ENCODE results near the gene NSUN7. TPM values are rescaled to one million over a fixed set of nuclear protein-coding genes. Genes with fewer than 3 reads are reported as not detected.

The NSUN7 gene
- total and polyA plus RNA-seq, 7 experiments from 2014 or later: 0.15 to 0.50 TPM; not detected in 5

GRCh38 chr4:40744218-40744617 is 5.5 kb upstream of the NSUN7 start:
- Histone ChIP-seq H3K27ac (ENCODE audit: low read depth, low read length) (no peak overlapping the region), H3K27me3 (ENCODE audit: control insufficient read depth in 2 of 2, insufficient read depth in 2 of 2, low read length in 2 of 2) (no peaks in the 10 kb centered on the region), H3K36me3 (ENCODE audit: control insufficient read depth in 2 of 3, insufficient read depth in 3 of 3, low read length in 3 of 3) (no peaks in the 10 kb centered on the region), H3K4me3 (ENCODE audit: low read length) (no peak overlapping the region), H3K9me3 (ENCODE audit: control insufficient read depth in 2 of 3, low read length in 3 of 3) (no peaks in the 10 kb centered on the region), H3K4me1 (ENCODE audit: control insufficient read depth in 2 of 2, insufficient read depth in 2 of 2, low read length in 2 of 2) (no peaks in the 10 kb centered on the region)
- DNase-seq (peak in 1 of 9 donors; percentile 13), ATAC-seq (peak; percentile 29)
- H3K4me3 Mint-ChIP-seq: no peak overlapping the region
- no peaks in the 10 kb centered on the region for H3K9me3 Mint-ChIP-seq
- H3K36me3 Mint-ChIP-seq: no peaks in the 10 kb centered on the region
- H3K4me1 Mint-ChIP-seq: peaks cover 0 to 6% (median 0%) of the 10 kb centered on the region in 7 donors
- intact Hi-C loops (cut with micrococcal nuclease): no loop called here
- CTCF ChIA-PET: no interaction called here
- no peak overlapping the region for H3K27ac Mint-ChIP-seq
- POLR2A ChIA-PET: no interaction called here
- peaks cover 9 to 39% (median 17%) of the 10 kb centered on the region in 5 donors for H3K27me3 Mint-ChIP-seq

GRCh38 chr4:40745285-40745984 is 4.3 kb upstream of the NSUN7 start:
- ATAC-seq (no peak), DNase-seq (no peak)
- Histone ChIP-seq H3K27ac (ENCODE audit: low read depth, low read length) (no peak overlapping the region), H3K27me3 (ENCODE audit: control insufficient read depth in 2 of 2, insufficient read depth in 2 of 2, low read length in 2 of 2) (peaks cover 0 to 5% of the 10 kb centered on the region in 2 donors), H3K9me3 (ENCODE audit: control insufficient read depth in 2 of 3, low read length in 3 of 3) (no peaks in the 10 kb centered on the region), H3K36me3 (ENCODE audit: control insufficient read depth in 2 of 3, insufficient read depth in 3 of 3, low read length in 3 of 3) (no peaks in the 10 kb centered on the region), H3K4me1 (ENCODE audit: control insufficient read depth in 2 of 2, insufficient read depth in 2 of 2, low read length in 2 of 2) (peaks cover 0 to 1% of the 10 kb centered on the region in 2 donors), H3K4me3 (ENCODE audit: low read length) (no peak overlapping the region)
- Mint-ChIP-seq H3K4me1 (peaks cover 0 to 8% (median 2%) of the 10 kb centered on the region in 7 donors), H3K9me3 (no peaks in the 10 kb centered on the region), H3K27me3 (peaks cover 11 to 42% (median 18%) of the 10 kb centered on the region in 5 donors), H3K27ac (no peak overlapping the region), H3K4me3 (no peak overlapping the region), H3K36me3 (no peaks in the 10 kb centered on the region)
- ChIA-PET POLR2A (no interaction called here), CTCF (no interaction called here)
- intact Hi-C loops (cut with micrococcal nuclease): no loop called here

- Mint-ChIP-seq H3K27ac (no peak overlapping the region), H3K27me3 (peaks cover 21 to 53% (median 35%) of the 10 kb centered on the region in 5 donors), H3K9me3 (peaks cover 0 to 12% (median 0%) of the 10 kb centered on the region in 11 donors), H3K36me3 (peaks cover 0 to 4% (median 0%) of the 10 kb centered on the region in 5 donors), H3K4me1 (peaks cover 0 to 16% (median 9%) of the 10 kb centered on the region in 7 donors), H3K4me3 (no peak overlapping the region)
- DNase-seq (no peak), ATAC-seq (no peak)
- intact Hi-C loops (cut with micrococcal nuclease): no loop called here
- CTCF ChIA-PET: no interaction called here
- Histone ChIP-seq H3K9me3 (ENCODE audit: control insufficient read depth in 2 of 3, low read length in 3 of 3) (no peaks in the 10 kb centered on the region), H3K4me1 (ENCODE audit: control insufficient read depth in 2 of 2, insufficient read depth in 2 of 2, low read length in 2 of 2) (peaks cover 0 to 4% of the 10 kb centered on the region in 2 donors), H3K27ac (ENCODE audit: low read depth, low read length) (no peak overlapping the region), H3K27me3 (ENCODE audit: control insufficient read depth in 2 of 2, insufficient read depth in 2 of 2, low read length in 2 of 2) (peaks cover 0 to 9% of the 10 kb centered on the region in 2 donors), H3K36me3 (ENCODE audit: control insufficient read depth in 2 of 3, insufficient read depth in 3 of 3, low read length in 3 of 3) (no peaks in the 10 kb centered on the region), H3K4me3 (ENCODE audit: low read length) (no peak overlapping the region)
- POLR2A ChIA-PET: no interaction called here
Observed at GRCh38 chr4:40747207-40747835, 2.4 kb upstream of the NSUN7 start.

- DNase-seq (peak in 1 of 9 donors; percentile 8), ATAC-seq (no peak)
- Histone ChIP-seq H3K27ac (ENCODE audit: low read depth, low read length) (no peak overlapping the region), H3K27me3 (ENCODE audit: control insufficient read depth in 2 of 2, insufficient read depth in 2 of 2, low read length in 2 of 2) (peaks cover 0 to 9% of the 10 kb centered on the region in 2 donors), H3K4me3 (ENCODE audit: low read length) (peak overlapping the region; percentile 47), H3K4me1 (ENCODE audit: control insufficient read depth in 2 of 2, insufficient read depth in 2 of 2, low read length in 2 of 2) (peaks cover 0 to 4% of the 10 kb centered on the region in 2 donors), H3K9me3 (ENCODE audit: control insufficient read depth in 2 of 3, low read length in 3 of 3) (no peaks in the 10 kb centered on the region), H3K36me3 (ENCODE audit: control insufficient read depth in 2 of 3, insufficient read depth in 3 of 3, low read length in 3 of 3) (no peaks in the 10 kb centered on the region)
- Mint-ChIP-seq H3K36me3 (peaks cover 0 to 4% (median 4%) of the 10 kb centered on the region in 5 donors), H3K9me3 (peaks cover 0 to 19% (median 3%) of the 10 kb centered on the region in 11 donors), H3K4me1 (peaks cover 0 to 11% (median 9%) of the 10 kb centered on the region in 7 donors), H3K27me3 (peaks cover 28 to 62% (median 39%) of the 10 kb centered on the region in 5 donors), H3K27ac (no peak overlapping the region), H3K4me3 (peak overlapping the region; percentile 64 to 84 (median 75))
- CTCF ChIA-PET: interaction anchor here (0.7 kb wide), 1 partner anchor 1191 kb away, joined by 4 read pairs; no protein-coding TSS in a partner anchor
- intact Hi-C loops (cut with micrococcal nuclease): no loop called here
- POLR2A ChIA-PET: no interaction called here
Observed at GRCh38 chr4:40750461-40751258, 905 bp downstream of the NSUN7 start.

- no peak for ATAC-seq
- no peak overlapping the region for H3K27ac ChIP-seq (ENCODE audit: low read depth, low read length)
- peaks cover 0 to 2% of the 10 kb centered on the region in 2 donors for H3K27me3 ChIP-seq (ENCODE audit: control insufficient read depth in 2 of 2, insufficient read depth in 2 of 2, low read length in 2 of 2)
- Mint-ChIP-seq H3K9me3 (peaks cover 0 to 18% (median 3%) of the 10 kb centered on the region in 11 donors), H3K4me3 (no peak overlapping the region), H3K27ac (no peak overlapping the region), H3K27me3 (peaks cover 15 to 36% (median 20%) of the 10 kb centered on the region in 5 donors), H3K36me3 (peaks cover 0 to 4% (median 4%) of the 10 kb centered on the region in 5 donors), H3K4me1 (peaks cover 0 to 8% (median 5%) of the 10 kb centered on the region in 7 donors)
- peaks cover 0 to under 1% of the 10 kb centered on the region in 2 donors for H3K4me1 ChIP-seq (ENCODE audit: control insufficient read depth in 2 of 2, insufficient read depth in 2 of 2, low read length in 2 of 2)
- no peaks in the 10 kb centered on the region for H3K9me3 ChIP-seq (ENCODE audit: control insufficient read depth in 2 of 3, low read length in 3 of 3)
- intact Hi-C loops (cut with micrococcal nuclease): no loop called here
- DNase-seq: no peak
- no peak overlapping the region for H3K4me3 ChIP-seq (ENCODE audit: low read length)
- CTCF ChIA-PET: interaction anchor here (0.7 kb wide), 1 partner anchor 187 kb away, joined by 3 read pairs; no protein-coding TSS in a partner anchor
- POLR2A ChIA-PET: no interaction called here
- no peaks in the 10 kb centered on the region for H3K36me3 ChIP-seq (ENCODE audit: control insufficient read depth in 2 of 3, insufficient read depth in 3 of 3, low read length in 3 of 3)
Observed at GRCh38 chr4:40755616-40756015, 5.9 kb downstream of the NSUN7 start.

- Histone ChIP-seq H3K4me3 (ENCODE audit: low read length) (no peak overlapping the region), H3K9me3 (ENCODE audit: control insufficient read depth in 2 of 3, low read length in 3 of 3) (no peaks in the 10 kb centered on the region), H3K36me3 (ENCODE audit: control insufficient read depth in 2 of 3, insufficient read depth in 3 of 3, low read length in 3 of 3) (no peaks in the 10 kb centered on the region), H3K27me3 (ENCODE audit: control insufficient read depth in 2 of 2, insufficient read depth in 2 of 2, low read length in 2 of 2) (no peaks in the 10 kb centered on the region), H3K4me1 (ENCODE audit: control insufficient read depth in 2 of 2, insufficient read depth in 2 of 2, low read length in 2 of 2) (no peaks in the 10 kb centered on the region), H3K27ac (ENCODE audit: low read depth, low read length) (no peak overlapping the region)
- ATAC-seq (peak; percentile 37), DNase-seq (peak in 1 of 9 donors; percentile 50)
- Mint-ChIP-seq H3K4me3 (peak overlapping the region in 1 of 10 donors; percentile 39), H3K4me1 (peaks cover 0 to 18% (median 0%) of the 10 kb centered on the region in 7 donors), H3K27me3 (peaks cover 0 to 7% (median 0%) of the 10 kb centered on the region in 5 donors), H3K27ac (peak overlapping the region in 1 of 9 donors; percentile 40), H3K36me3 (peaks cover 0 to 4% (median 0%) of the 10 kb centered on the region in 5 donors), H3K9me3 (peaks cover 0 to 7% (median 0%) of the 10 kb centered on the region in 11 donors)
- POLR2A ChIA-PET: no interaction called here
- CTCF ChIA-PET: no interaction called here
- intact Hi-C loops (cut with micrococcal nuclease): no loop called here
Observed at GRCh38 chr4:40763228-40763716, 13.5 kb downstream of the NSUN7 start.

All from naive thymus-derived CD4-positive, alpha-beta T cell (primary cell).